DMS 273 (cell line): ENCODE measurements around the gene TTYH3.
A peak's percentile ranks its signal among the peaks of the same experiment; 100 is the strongest.

ENCODE experiments used
- DNase-seq: peaks from one replicate; lab custom pipeline; 2025; ENCODE audit not compliant: unreplicated experiment; lab: John Stamatoyannopoulos, UW

TTYH3 gene

GRCh38 chr7:2701832-2702593 is 70.2 kb downstream of the TTYH3 start:
- peak; percentile 39 for DNase-seq

- DNase-seq, result no peak
Measured at GRCh38 chr7:2702594-2702957, 70.8 kb downstream of the TTYH3 start.

- DNase-seq, result no peak
Measured at GRCh38 chr7:2705371-2706096, 73.7 kb downstream of the TTYH3 start.

- no peak for DNase-seq
Measured at GRCh38 chr7:2706685-2707126, 74.9 kb downstream of the TTYH3 start.

GRCh38 chr7:2707481-2707880 is 75.7 kb downstream of the TTYH3 start:
- DNase-seq, result no peak

GRCh38 chr7:2708041-2708440 is 76.3 kb downstream of the TTYH3 start:
- DNase-seq, result no peak

- DNase-seq, result no peak
Measured at GRCh38 chr7:2708547-2709310, 76.9 kb downstream of the TTYH3 start.

- DNase-seq, result peak; percentile 89
Measured at GRCh38 chr7:2709553-2710285, 77.9 kb downstream of the TTYH3 start.

- no peak for DNase-seq
Measured at GRCh38 chr7:2710286-2710655, 78.5 kb downstream of the TTYH3 start.

- no peak for DNase-seq
Measured at GRCh38 chr7:2710901-2711551, 79.2 kb downstream of the TTYH3 start.

GRCh38 chr7:2711895-2712675 is 80.3 kb downstream of the TTYH3 start:
- DNase-seq, result no peak

- DNase-seq, result no peak
Measured at GRCh38 chr7:2713370-2713769, 81.6 kb downstream of the TTYH3 start.

GRCh38 chr7:2713978-2714377 is 82.2 kb downstream of the TTYH3 start:
- DNase-seq, result no peak
